Amygdala (tissue), 56 donors: ENCODE results near the gene PDE1A.
"Not testable (repeated sequence)": the region's sequence is repeated elsewhere in the genome, so short reads cannot be mapped to it uniquely, and the experiment has no call there.

Experiments
- DNase-seq, 56 donors: peaks; one replicate each; lab custom pipeline; 2025; lab: John Stamatoyannopoulos, UW

PDE1A gene

DNA sequence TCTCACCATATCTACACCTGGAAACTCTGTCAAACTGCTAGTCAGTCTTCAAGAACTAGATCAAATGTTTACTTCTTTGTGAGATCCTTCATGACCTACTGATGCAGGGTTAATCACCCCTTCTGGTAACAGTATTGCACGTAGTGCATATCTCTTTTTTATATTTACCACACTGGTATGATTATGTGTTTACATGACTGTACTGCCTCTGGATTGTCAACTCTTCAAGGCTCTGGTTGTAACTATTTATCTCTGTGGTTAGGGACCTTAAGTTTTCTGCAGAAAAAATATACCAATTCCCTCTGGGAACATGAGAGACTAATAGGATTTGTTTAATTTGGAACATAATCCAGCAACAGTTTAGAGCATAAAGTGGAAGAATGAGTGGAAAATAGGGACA is 135.5 kb downstream of the PDE1A start:
- no peak for DNase-seq

DNA sequence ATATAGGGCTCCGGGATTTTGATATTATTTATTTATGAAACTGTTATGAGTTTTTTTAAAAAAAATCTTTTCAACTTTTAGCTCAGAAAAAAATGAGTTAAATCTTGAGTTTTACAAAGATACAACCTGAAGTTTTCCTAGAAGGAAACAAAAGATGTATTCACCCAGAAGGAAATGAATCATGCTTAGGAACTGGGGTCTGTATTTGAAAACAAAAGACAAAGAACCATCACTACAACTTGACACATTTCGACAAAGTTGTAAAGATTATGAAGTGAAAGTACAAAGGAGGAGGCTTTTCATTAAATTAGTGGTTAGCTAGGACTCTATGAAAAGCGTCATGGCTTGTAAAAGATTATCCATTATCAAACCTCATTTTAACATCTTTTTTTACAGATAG is 143.3 kb downstream of the PDE1A start:
- DNase-seq = no peak

- no peak for DNase-seq
These were observed 145.6 kb downstream of the PDE1A start for GRCh38 chr2:182281276-182281675.

DNA sequence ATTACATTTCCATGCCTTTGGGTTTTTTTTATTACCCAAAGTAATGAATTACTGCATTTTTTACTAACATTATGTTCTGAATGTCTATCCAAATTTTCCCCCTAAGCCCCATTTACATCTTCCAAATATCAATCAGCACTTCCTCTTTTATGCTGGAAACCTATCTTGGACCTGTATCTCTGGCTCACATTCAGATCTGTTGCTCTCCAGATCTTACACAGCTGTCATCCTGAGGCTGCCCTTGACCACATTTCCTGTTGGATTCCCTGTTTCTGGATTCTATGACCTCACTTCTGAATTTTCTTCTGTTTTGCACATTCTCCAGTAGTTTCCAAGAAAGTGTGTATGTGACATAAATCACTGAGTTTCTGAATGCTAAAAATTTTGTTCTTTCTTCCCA is 146.7 kb downstream of the PDE1A start:
- DNase-seq = no peak

GRCh38 chr2:182276662-182277061 is 150.2 kb downstream of the PDE1A start:
- not testable (repeated sequence) for DNase-seq

- DNase-seq = no peak
These were observed 158.9 kb downstream of the PDE1A start for GRCh38 chr2:182267971-182268370.

DNA sequence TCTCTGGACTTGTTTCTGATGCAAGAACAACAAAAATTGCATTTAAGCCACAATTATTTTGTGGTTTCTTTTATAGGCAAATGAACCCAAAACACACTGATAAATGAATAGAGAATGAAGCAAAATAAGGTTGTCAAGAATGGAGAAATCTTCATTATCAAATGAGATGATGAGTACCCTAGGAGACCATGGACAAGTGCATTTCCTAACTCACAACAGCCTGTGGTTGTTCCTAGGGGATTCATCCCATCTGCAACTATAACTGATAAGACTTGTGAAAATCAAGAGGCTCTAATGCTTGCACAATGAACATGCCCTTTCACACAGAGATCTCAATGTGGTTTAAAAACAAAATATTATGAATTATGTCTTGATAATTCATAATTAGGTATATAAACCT is 159.9 kb downstream of the PDE1A start:
- no peak for DNase-seq

DNA sequence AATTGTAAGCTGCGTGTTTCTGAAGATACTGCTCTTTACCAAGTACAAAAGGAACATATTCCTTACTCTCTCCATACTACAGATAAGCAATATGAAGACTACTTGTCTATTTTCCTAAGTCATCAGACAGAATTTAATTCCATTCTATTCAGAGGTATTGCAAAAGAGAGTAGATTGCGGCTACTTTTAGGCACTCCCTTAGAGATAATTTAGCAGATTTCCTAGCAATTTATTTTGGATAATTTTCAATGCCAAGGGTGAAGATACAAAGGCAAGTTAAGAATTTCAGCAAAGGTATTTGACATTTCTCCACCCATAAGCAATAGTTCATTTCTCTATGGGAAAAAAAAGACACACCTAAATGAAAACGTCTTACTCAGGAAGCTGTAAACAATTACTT is 161.1 kb downstream of the PDE1A start:
- DNase-seq = no peak

- no peak for DNase-seq
These were observed 164.9 kb downstream of the PDE1A start for GRCh38 chr2:182261860-182262387.

DNA sequence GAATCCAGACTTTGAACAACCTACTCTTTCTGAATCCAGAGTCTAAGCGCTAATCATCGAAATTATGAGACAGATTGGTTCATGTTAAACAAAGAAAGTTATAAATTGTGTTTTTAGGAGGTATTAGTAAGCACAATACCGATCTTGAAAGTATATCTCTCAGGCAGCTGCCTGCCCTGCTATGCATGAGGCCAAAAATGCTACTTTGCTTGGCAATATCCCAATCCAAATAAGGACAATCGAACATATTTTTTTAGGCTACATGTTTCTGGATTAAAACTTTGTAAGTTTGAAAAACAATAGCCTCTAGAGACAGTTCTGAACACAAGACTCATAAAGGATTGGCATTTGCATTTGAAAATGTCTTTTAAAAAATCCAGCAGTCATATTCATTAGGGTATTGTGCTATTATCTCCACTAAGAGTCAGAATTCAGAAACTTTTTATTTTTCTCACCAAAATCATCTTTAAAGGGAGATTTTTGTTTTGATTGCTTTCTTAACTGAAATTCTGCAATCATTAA is 167.1 kb downstream of the PDE1A start:
- DNase-seq = no peak

- DNase-seq = no peak
These were observed 174.3 kb downstream of the PDE1A start for GRCh38 chr2:182252534-182252933.

DNA sequence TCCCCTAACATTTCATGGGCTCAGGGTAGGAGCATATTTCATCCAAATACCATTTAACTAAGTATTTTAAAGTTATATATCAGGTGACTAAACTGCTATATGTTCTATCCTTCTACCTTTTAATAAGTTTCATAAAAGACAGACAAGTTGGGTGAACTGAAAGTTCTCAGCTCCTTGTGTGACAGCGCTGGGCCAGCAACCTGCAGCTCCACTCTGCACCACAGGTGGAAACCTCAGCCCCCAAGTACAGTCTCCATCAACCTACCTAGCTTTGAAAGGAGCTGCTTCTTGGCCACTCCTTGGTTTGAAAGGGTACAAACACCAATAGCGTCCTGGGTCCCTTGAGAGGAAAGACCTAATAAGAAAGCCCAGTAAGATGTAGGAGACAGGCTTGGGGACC is 177.9 kb downstream of the PDE1A start:
- DNase-seq = no peak

DNA sequence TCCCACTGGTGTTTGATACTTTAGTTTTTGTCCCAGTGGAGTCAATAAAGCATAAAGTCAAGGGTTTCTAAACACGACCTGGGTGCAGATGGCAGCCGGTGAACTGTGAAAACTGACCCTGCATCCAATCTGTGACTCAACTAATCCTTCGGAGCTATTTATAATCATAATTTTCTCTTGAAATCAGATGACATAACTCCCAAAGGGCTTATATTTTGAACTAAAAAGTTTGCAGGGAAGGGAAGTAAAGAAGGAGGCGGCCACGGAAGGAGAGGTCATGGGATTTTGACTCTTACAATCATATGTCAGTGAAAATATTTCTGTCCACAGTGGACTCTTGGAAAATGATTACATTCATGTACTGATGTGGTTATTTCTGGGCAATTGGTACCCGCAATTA is 178.5 kb downstream of the PDE1A start:
- DNase-seq = no peak

DNA sequence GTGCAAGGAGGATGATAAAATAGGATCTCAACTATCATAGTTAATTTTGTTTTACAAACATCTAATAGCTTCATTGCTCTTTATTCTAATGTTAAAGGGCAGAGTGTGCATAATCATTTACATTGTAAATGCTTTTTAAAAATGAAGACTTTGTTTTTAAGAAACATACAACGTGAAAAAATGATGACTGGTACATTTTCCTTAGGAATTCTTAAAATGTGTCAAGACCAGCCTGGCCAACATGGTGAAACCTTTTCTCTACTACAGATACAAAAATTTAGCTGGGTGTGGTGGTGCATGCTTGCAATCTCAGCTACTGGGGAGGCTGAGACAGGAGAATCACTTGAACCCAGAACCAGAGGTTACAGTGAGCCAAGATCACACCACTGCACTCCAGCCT is 179.0 kb downstream of the PDE1A start:
- DNase-seq = no peak

GRCh38 chr2:182245963-182246362 is 180.9 kb downstream of the PDE1A start:
- DNase-seq = no peak

DNA sequence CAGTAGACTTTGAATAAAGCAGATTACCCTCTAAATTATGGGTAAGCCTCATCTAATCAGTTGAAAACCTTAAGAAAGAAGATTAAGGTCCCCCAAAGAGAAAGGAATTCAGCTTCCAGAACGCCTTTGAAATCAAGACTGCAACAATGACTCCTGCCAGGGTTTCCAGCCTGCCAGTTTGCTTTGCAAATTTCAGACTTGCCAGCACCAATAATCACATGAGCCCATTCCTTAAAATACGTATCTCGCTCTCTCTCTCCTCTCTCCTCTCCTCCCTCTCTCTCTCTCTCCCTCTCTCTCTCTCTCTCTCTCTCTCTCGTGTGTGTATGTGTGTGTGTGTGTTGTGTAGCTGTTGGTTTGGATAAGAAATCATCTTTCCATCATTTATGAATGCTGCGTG is 184.2 kb downstream of the PDE1A start:
- no peak for DNase-seq

DNA sequence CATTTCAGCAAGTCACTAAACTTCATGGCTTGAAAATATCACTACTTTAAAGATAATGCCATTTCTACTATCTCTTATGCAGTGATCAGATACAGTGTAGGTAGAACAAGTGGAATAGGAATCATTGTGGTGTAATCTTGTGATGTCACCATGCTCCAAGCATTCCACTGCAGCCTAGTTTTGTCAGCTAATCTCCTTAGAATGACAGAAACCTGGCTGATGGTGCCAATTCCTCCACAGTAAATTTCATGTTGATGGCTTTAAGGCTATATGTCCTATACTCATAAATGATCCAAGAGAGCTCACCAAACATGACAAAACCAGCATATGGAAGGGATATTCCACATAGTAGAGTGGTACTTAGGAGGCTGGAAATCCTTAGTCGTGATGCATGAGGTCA is 184.9 kb downstream of the PDE1A start:
- DNase-seq = no peak

- DNase-seq = peak in 3 of 56 donors; percentile 1 to 9 (median 7)
These were observed 185.9 kb downstream of the PDE1A start for GRCh38 chr2:182240862-182241371.

GRCh38 chr2:182230561-182230960 is 196.3 kb downstream of the PDE1A start:
- no peak for DNase-seq

- DNase-seq = no peak
These were observed 197.5 kb downstream of the PDE1A start for GRCh38 chr2:182229297-182229696.

GRCh38 chr2:182228741-182229140 is 198.1 kb downstream of the PDE1A start:
- DNase-seq = no peak

- DNase-seq = no peak
These were observed 198.8 kb downstream of the PDE1A start for GRCh38 chr2:182228073-182228473.

GRCh38 chr2:182226807-182227206 is 200.0 kb downstream of the PDE1A start:
- DNase-seq = no peak
